ENCODE results near the gene GSG1L2.

GSG1L2 gene

GRCh38 chr17:9814337-9814945 lies 7.4 kb downstream of the GSG1L2 start:
- DNase-seq: no peak
- TF ChIP-seq GATA1 (IDR thresholded peaks at IDR 0.05; ENCODE audit: low read depth, low read length) (no peak), POLR2A (IDR thresholded peaks at IDR 0.05; ENCODE audit: low read length) (no peak)

GRCh38 chr17:9813166-9813565 lies 8.7 kb downstream of the GSG1L2 start:
- DNase-seq: no peak
- TF ChIP-seq GATA1 (IDR thresholded peaks at IDR 0.05; ENCODE audit: low read depth, low read length) (no peak), POLR2A (IDR thresholded peaks at IDR 0.05; ENCODE audit: low read length) (no peak)

DNA sequence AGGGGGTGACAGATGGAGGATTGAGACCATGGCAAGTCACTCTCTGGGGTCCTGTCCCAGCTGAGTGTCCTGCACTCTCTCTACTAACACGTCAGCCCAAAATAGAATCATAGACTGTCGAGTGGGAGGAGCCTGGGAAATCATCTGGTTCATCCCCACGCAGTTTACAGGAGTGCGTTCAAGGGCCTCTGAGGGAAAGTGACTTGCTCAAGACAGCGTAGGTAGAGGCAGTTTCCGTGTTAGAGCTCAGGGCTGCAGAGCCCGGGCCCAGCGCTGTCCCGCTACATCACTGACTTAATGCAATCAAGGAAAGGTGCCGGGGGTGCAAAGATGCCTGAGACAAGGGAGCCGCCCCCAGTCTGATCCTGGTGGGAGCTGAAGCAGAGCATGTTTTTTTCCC lies 10.3 kb downstream of the GSG1L2 start:
- no peak for DNase-seq
- TF ChIP-seq GATA1 (IDR thresholded peaks at IDR 0.05; ENCODE audit: low read depth, low read length) (no peak), POLR2A (IDR thresholded peaks at IDR 0.05; ENCODE audit: low read length) (no peak)

- no peak for TF ChIP-seq POLR2A (IDR thresholded peaks at IDR 0.05; ENCODE audit: low read length)
- TF ChIP-seq GATA1 (IDR thresholded peaks at IDR 0.05; ENCODE audit: low read depth, low read length): no peak
- DNase-seq: no peak
Measured at GRCh38 chr17:9811086-9811485, 10.8 kb downstream of the GSG1L2 start.

GRCh38 chr17:9810100-9810949 lies 11.6 kb downstream of the GSG1L2 start:
- no peak for DNase-seq
- no peak for TF ChIP-seq GATA1 (IDR thresholded peaks at IDR 0.05; ENCODE audit: low read depth, low read length)
- no peak for TF ChIP-seq POLR2A (IDR thresholded peaks at IDR 0.05; ENCODE audit: low read length)

- DNase-seq: no peak
- TF ChIP-seq POLR2A (IDR thresholded peaks at IDR 0.05; ENCODE audit: low read length) (no peak), GATA1 (IDR thresholded peaks at IDR 0.05; ENCODE audit: low read depth, low read length) (no peak)
Measured at GRCh38 chr17:9809409-9809808, 12.5 kb downstream of the GSG1L2 start.

DNA sequence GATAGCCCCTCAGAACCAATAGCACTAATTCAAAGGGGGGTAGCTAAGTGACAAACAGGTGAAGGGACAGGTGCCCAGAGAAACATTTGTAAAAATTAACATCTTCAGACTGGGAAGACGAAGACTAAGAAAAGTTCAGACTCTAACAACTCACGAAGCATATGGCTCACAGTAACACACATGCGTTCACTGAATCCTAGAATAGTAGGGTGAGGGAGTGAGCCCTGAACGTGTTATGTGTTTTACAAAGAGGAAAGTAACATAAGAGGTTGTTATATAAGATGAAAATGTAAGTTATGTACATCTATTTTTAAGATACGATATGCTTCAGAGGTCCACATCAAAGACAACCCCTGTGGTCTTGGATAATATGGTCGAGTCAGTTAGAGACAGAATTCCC lies 15.2 kb downstream of the GSG1L2 start:
- no peak for DNase-seq
- TF ChIP-seq POLR2A (IDR thresholded peaks at IDR 0.05; ENCODE audit: low read length) (no peak), GATA1 (IDR thresholded peaks at IDR 0.05; ENCODE audit: low read depth, low read length) (no peak)

- DNase-seq: no peak
- no peak for TF ChIP-seq POLR2A (IDR thresholded peaks at IDR 0.05; ENCODE audit: low read length)
Measured at GRCh38 chr17:9805769-9806168, 16.1 kb downstream of the GSG1L2 start.

DNA sequence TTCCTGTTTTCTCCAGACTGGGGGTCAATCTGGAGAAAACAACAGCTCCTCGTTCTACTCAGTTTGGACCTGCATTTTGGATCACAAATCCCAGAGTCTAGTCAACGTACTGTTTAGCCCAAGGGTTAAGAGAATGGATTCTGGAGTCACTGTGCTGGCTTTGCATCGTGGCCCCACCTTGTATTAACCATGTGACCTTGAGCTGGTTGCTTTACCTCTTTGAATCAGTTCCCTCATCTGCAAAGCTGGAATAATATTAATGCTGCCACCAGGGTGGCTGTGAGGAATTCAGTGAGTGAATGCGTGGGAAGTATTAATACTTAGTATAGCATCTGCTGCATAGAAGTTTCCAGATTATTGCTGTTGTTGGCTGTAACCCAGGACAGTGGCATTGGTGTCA lies 19.2 kb downstream of the GSG1L2 start:
- DNase-seq: no peak
- no peak for TF ChIP-seq POLR2A (IDR thresholded peaks at IDR 0.05; ENCODE audit: low read length)
- TF ChIP-seq GATA1 (IDR thresholded peaks at IDR 0.05; ENCODE audit: low read depth, low read length): no peak

DNA sequence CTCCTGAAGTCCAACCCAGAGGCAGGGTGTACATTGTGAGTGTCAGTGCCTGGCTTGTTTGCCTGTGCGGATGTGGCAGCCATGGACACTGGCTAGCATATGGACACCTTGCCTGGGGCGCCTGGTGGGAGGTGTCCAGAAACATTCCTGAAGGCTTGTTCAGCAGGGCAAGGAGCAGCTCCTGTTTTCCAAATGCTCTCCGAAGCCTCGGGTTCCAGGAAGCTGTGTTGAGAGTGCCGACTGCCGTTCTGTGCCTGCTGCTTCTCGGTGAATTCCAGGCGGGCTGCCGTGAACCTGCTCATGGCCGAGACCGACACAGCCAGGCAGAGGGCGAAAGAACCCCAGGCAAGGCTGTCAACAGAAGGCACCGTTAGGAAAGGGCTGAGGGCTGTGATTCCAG lies 19.6 kb downstream of the GSG1L2 start:
- TF ChIP-seq GATA1 (IDR thresholded peaks at IDR 0.05; ENCODE audit: low read depth, low read length) (no peak), POLR2A (IDR thresholded peaks at IDR 0.05; ENCODE audit: low read length) (no peak)
- no peak for DNase-seq

GRCh38 chr17:9801505-9801904 lies 20.4 kb downstream of the GSG1L2 start:
- TF ChIP-seq POLR2A (IDR thresholded peaks at IDR 0.05; ENCODE audit: low read length) (no peak), GATA1 (IDR thresholded peaks at IDR 0.05; ENCODE audit: low read depth, low read length) (no peak)
- no peak for DNase-seq

DNA sequence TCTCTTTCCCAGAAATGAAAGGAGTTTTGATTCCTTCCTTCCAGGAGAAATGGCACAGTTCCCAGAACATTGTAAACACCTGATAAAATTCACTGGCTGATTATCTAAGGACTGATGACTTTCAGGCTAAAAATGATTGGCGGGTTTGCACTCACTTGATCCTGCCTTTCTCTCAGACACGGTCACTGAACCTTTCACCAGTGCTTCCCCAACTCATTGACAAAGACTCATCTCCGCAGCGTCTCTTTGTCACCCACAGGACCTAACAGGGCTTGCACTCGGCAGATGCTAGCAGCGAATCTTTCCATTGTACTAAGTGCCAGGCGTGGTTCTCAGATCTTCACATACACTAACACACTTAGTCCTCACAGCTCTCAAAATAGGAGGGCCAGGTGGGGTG lies 23.2 kb downstream of the GSG1L2 start:
- no peak for TF ChIP-seq GATA1 (IDR thresholded peaks at IDR 0.05; ENCODE audit: low read depth, low read length)
- TF ChIP-seq POLR2A (IDR thresholded peaks at IDR 0.05; ENCODE audit: low read length): no peak
- DNase-seq: no peak

- TF ChIP-seq POLR2A (IDR thresholded peaks at IDR 0.05; ENCODE audit: low read length) (no peak), GATA1 (IDR thresholded peaks at IDR 0.05; ENCODE audit: low read depth, low read length) (no peak)
- no peak for DNase-seq
Measured at GRCh38 chr17:9798008-9798407, 23.9 kb downstream of the GSG1L2 start.

DNA sequence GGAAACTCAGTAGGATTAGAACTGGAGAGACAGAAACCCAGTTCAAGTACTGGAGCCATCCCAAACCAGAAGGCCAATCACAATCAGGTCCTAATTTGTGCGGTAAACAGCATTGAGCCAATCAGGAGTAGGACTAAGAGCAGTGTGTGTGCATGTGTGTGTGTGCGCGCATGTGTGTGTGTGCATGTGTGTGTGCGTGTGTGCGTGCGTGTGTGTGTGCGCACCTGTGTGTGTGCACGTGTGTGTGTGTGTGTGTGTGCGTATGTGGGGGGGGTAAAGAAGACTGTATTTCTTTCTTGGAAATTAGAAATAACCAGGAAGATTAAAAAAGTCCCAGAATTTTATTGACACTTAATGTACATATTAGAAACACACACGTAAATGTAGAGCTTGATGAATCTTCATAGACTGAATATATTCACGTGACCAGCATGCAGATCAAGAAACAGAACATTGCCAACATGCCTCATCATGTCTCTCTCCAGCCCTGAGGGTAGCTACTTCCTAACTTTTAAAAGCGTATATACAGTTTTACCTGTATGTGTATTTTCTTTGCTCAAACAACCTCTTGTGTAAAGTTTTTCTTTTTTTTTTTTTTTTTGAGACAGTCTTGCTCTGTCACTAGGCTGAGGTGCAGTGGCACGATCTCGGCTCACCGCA lies 29.6 kb downstream of the GSG1L2 start:
- no peak for DNase-seq
- TF ChIP-seq GATA1 (IDR thresholded peaks at IDR 0.05; ENCODE audit: low read depth, low read length) (no peak), POLR2A (IDR thresholded peaks at IDR 0.05; ENCODE audit: low read length) (no peak)

All from erythroblast (primary cell).